ENCODE measurements around the gene GP1BB. TPM values are rescaled to one million over a fixed set of nuclear protein-coding genes. Genes with fewer than 3 reads are reported as not detected.

The GP1BB gene
- total and polyA plus RNA-seq, 2 of the 13 experiments (the other 11 are each of a cell fraction or from before 2014, with no cell fraction given) = not detected

DNA sequence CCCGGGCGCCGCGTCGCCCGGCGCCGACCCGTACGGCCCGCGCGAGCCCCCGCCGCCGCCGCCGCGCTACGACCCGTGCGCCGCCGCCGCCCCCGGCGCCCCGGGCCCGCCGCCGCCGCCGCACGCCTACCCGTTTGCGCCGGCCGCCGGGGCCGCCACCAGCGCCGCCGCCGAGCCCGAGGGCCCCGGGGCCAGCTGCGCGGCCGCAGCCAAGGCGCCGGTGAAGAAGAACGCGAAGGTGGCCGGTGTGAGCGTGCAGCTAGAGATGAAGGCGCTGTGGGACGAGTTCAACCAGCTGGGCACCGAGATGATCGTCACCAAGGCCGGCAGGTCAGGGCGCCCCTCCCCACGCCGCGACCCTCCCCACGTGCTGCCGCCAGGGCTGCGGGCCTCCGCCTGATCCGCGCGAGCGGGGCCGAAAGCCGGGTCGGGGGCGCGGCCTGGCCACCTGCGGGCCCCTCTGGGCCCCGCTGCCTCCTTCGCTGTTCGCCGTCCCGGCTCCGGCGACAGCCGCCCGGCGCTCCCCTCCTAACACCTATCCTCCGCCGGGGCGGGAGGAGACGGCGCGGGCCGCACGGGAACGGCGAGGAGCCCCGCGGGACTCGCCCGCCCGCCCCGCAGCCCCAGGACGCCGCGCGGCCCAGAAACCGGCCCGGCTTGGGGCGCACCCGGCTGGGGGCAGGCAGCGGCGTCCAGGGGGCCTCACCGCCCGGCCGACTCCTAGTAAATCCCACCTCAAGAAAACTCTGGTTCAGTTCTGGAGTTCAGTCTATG, 37.8 kb downstream of the GP1BB start:
- ChIA-PET POLR2A (interaction anchor here (1.6 kb wide), 1 partner anchor 15 kb away, joined by 3 read pairs; no protein-coding TSS in a partner anchor), CTCF (ENCODE audit: low intra/inter-chr PET ratio, low total read pairs) (no interaction called here)
- Histone ChIP-seq H3K4me1 (ENCODE audit: insufficient read depth, low read length) (peaks cover 29% of the 10 kb centered on the region), H2AFZ (ENCODE audit: low read length) (no peak overlapping the region), H3K4me2 (ENCODE audit: low read depth, low read length) (peak overlapping the region; percentile 69), H3K79me2 (ENCODE audit: insufficient read depth, low read length) (no peaks in the 10 kb centered on the region), H4K20me1 (ENCODE audit: insufficient read depth, low read length) (no peaks in the 10 kb centered on the region), H3K27ac (ENCODE audit: extremely low read length, insufficient read depth, low read length) (no peak overlapping the region), H3K27me3 (ENCODE audit: control insufficient read depth in 1 of 2, insufficient read depth in 2 of 2, low read length in 2 of 2) (peaks cover 14 to 86% of the 10 kb centered on the region in 2 experiments), H3K36me3 (replicated peaks in 1 of 2; ENCODE audit: control insufficient read depth in 1 of 2, insufficient read depth in 2 of 2, low read length in 2 of 2) (no peaks in the 10 kb centered on the region), H3K4me3 (replicated peaks in 1 of 3; ENCODE audit: insufficient read depth in 1 of 3, low read depth in 2 of 3, low read length in 3 of 3) (peak overlapping the region in 1 of 3 experiments; percentile 59; a peak in 2 of 6 replicates), H3K9ac (ENCODE audit: insufficient read depth, low read depth, low read length) (no peak overlapping the region), H3K9me3 (ENCODE audit: low read length) (no peaks in the 10 kb centered on the region)
- no TSS peak for BruUV-seq (replicated peaks)
- WGBS (ENCODE audit: low lambda C conversion rate) = 91% methylated on average over 12 of the region's 117 CpGs
- in situ Hi-C loops (cut with HindIII; ENCODE audit: extremely low pct_ligation_motif_present, low pct_unique_long_range_greater_than_20kb) (no loop called here), intact Hi-C loops (cut with micrococcal nuclease; ENCODE audit: unreplicated experiment) (no loop called here)
- TF ChIP-seq, protein P1, sequence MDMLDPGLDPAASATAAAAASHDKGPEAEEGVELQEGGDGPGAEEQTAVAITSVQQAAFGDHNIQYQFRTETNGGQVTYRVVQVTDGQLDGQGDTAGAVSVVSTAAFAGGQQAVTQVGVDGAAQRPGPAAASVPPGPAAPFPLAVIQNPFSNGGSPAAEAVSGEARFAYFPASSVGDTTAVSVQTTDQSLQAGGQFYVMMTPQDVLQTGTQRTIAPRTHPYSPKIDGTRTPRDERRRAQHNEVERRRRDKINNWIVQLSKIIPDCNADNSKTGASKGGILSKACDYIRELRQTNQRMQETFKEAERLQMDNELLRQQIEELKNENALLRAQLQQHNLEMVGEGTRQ (IDR thresholded peaks at IDR 0.05; ENCODE audit: low read depth, low read length) = no peak
- TF ChIP-seq, protein P1 (CRISPR knock-in tag; IDR thresholded peaks at IDR 0.05; ENCODE audit: borderline replicate concordance) = no peak
- no peak for TF ChIP-seq DR1 (CRISPR knock-in tag; IDR thresholded peaks at IDR 0.05)
- TF ChIP-seq SAP130 (CRISPR knock-in tag; IDR thresholded peaks at IDR 0.05; ENCODE audit: low read depth) = no peak
- TF ChIP-seq SOX6 (IDR thresholded peaks at IDR 0.05) = no peak
- no peak for TF ChIP-seq SOX6 (CRISPR knock-in tag; IDR thresholded peaks at IDR 0.05)
- TF ChIP-seq XRCC5 (optimal IDR thresholded peaks at IDR 0.05; ENCODE audit: low read length) = no peak
- ATAC-seq (no peak), FAIRE-seq (no peak), DNase-seq (ENCODE audit: low spot score) (no peak)

Data from HepG2 (cell line).